GM11168 (cell line): Measurements from ENCODE around the gene ACOT7.

Experiments
- in situ Hi-C: fragments of 300-500 bp; cut with MboI; formaldehyde crosslinking; loops from one replicate; pipeline ENCODE4 v1.12.0; 2022; ENCODE audit warnings: low sequenced_read_pairs; ENCODE audit not compliant: unreplicated experiment

The ACOT7 gene

GRCh38 chr1:6274622-6275139, 118.9 kb downstream of the ACOT7 start:
- in situ Hi-C loops: no loop called here

DNA sequence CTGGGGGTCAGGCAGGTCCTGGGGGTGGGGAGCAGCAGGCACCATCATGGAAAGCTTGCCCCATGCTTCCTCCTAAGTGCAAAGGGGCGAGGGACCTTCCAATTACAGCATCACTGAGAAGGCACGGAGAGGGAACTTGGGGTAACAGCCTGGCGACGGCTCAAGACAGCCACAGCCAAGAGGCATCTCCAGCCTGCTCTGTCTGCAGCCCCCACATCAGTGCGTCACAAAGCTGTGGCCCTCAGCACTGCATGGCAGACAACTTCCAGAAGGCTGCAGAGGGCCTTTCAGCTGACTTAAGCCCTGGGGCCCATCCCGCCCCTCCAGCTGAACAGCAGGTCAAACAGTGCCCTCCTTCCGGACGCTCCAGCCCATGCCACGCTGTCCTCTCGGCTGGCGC, 119.5 kb downstream of the ACOT7 start:
- in situ Hi-C loops: no loop called here

- in situ Hi-C loops: no loop called here
Measured at GRCh38 chr1:6273380-6273891, 120.1 kb downstream of the ACOT7 start.

GRCh38 chr1:6272868-6273267, 120.7 kb downstream of the ACOT7 start:
- in situ Hi-C loops: no loop called here

DNA sequence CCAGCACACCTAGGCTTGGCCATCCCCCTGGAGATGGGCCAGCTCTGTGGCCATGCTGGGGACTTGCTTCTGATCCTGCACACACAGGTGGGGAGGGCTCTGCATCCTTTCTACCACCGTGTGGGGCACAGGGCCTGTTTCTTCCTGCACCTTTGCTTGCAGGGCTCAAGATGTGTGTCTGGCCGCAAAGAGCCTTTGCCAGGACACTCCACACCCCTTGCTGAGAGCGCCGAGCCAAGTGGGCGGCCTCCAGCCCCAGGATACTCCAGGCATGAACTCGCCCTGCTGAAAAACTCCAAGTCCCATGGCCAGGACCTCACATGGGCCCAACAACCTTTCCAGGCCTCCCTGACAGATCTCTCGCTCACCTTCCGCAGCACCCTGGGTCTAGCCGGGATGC, 121.1 kb downstream of the ACOT7 start:
- in situ Hi-C loops: no loop called here

DNA sequence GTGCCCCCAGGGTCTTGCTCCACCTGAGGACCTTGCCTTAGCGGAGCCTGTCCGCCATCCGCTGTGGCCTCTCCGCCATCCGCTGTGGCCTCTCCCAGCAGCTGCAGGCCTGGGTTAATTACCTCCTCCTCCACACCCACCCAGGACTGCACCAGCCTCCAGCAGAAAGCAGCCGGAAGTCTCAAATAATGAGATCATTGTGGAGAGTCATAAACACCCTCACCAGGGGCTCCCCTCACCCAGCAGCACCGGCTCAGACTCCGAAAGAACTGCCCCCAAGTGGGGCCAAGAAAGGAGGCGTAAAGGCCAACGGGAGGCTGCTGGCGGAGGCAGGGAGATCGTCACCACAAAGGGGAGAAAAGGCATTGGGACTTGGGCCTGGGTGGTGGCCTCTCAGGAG, 122.0 kb downstream of the ACOT7 start:
- in situ Hi-C loops: no loop called here

- in situ Hi-C loops: no loop called here
Measured at GRCh38 chr1:6271006-6271405, 122.6 kb downstream of the ACOT7 start.

GRCh38 chr1:6270401-6270800, 123.2 kb downstream of the ACOT7 start:
- in situ Hi-C loops: no loop called here

DNA sequence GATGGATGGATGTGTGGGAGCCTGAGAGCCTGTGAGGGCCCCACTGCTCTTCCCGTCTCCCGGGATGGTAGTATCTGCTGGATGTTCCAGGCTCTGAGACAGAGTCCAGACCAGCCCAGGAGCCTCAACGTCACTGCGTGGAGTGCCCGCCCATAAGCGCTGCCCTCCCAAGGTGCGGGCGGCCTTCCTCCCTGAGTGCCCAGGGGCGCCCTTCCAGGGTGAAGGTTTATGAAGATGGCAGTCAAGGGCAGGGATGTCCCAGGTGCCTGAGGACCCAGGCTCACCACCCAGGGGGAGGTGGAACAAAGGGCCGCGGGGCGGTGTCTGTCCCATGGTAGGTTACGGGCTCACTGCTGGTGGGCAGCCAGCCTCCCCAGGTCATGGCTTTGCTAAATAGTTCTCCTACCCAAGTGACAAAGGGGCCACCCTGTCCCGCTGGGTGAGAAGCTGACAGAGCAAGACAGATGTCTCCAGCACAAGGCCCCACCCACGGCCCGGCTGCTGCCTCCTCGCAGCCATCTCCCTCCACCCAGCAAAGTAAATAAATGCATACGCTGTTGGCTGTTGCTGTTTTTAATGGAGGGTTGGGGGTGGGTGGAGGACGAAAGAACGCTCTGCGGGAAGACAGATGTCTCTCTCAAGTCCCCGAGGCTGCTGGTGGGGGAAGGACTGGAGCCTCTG, 123.7 kb downstream of the ACOT7 start:
- in situ Hi-C loops: no loop called here

DNA sequence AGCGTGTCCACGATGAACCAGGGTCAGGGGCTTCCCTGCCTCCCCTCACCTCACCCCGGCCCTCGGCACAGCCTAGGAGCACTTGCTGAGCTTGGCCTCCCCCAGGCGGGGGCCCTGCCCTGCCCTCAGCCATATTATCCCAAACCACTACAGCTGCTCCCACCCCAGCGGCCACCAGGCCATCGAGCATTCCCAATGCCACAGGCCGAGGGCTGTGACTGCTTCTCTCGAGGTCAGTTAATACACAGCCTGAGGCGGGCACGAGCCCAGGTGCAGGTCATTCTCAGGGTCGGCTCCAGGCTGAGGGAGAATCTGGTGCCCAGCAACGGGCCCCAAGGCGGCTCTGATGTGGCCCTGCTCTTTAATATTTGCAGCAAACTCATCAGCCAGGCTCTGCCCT, 124.3 kb downstream of the ACOT7 start:
- in situ Hi-C loops: no loop called here

GRCh38 chr1:6268415-6268814, 125.2 kb downstream of the ACOT7 start:
- in situ Hi-C loops: no loop called here

DNA sequence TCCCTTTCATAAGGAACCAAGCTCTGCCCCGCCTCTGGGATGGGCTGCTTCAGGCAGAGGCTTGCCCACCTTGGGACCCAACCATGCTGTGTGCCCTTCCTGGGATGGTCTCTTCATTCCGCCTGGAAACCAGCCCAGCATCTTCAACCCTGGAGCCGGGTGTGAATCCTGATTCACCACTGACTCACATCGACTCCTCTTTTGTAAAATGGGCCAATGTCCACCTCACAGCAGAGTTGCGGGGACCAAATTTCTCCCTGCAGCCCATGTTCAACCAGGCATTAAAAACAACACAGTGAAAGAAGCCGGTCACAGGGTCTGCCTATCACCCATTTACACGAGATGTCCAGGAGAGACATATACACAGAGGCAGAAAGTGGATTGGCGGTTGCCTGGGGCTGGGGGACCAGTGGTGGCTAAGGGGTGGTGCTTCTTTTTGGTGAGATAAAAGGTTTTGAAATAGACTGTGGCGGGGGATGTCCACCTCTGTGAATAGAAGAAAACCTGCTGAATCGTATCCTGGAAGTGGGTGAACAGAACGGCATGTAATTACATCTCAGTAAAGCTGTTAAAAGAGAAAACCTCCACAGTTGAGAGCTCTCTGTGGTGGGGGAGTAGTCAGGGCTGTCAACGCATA, 125.8 kb downstream of the ACOT7 start:
- in situ Hi-C loops: no loop called here

DNA sequence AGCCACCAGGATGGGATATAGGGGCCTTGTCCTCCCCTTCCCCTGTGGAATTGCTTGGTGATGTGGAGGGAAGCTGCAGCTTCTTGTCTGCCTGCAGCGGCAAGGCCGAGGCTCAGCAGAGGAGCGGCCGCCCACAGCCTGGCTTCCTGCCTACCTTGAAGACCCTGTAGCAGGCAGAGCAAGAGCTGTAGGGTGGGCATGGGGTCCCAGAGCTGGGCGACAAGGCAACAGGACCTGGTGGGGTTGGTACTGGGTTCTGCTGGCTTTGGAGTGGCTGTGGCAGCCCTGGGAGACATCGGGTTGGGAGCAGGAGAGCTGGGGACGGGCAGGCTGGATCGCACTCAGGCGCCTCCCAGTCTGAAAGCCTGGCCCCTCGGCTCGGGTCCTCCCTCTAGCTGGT, 126.9 kb downstream of the ACOT7 start:
- in situ Hi-C loops: no loop called here

DNA sequence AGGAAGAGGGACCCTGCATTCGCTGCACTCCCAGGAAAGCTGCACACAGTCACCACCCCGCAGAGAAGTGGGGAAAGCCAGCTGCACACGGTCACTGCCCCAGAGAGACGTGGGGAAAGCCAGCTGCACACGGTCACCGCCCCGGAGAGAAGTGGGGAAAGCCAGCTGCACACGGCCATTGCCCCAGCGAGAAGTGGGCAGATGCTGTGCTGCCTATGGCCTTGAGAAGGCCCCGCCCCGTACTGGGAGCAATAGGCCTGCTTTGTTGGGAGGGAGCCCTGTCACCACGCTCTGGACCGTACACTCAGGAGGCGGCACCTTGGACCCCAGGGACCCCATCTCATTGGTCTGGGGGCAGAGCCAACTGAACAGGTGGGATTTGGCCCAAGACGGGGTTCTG, 128.4 kb downstream of the ACOT7 start:
- in situ Hi-C loops: no loop called here

DNA sequence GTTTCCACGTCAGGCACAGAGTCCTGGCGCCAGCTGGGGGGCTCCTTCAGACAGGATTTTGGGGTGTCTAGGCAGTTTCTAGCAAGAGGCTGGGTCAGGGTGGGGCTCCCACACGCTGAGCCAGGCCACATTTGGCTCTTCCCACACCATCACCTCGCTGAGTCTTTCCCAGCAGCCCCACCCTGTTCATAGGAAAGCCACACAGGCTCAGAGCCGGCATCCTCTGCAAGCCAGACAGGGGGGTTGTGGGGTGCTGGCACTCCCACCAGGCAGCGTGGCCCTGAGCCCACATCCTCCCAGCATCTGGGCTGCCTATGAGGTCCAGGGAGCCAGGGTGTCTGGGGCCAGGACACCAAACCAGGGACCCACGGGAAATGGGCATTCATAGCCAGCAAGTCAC, 129.9 kb downstream of the ACOT7 start:
- in situ Hi-C loops: no loop called here

DNA sequence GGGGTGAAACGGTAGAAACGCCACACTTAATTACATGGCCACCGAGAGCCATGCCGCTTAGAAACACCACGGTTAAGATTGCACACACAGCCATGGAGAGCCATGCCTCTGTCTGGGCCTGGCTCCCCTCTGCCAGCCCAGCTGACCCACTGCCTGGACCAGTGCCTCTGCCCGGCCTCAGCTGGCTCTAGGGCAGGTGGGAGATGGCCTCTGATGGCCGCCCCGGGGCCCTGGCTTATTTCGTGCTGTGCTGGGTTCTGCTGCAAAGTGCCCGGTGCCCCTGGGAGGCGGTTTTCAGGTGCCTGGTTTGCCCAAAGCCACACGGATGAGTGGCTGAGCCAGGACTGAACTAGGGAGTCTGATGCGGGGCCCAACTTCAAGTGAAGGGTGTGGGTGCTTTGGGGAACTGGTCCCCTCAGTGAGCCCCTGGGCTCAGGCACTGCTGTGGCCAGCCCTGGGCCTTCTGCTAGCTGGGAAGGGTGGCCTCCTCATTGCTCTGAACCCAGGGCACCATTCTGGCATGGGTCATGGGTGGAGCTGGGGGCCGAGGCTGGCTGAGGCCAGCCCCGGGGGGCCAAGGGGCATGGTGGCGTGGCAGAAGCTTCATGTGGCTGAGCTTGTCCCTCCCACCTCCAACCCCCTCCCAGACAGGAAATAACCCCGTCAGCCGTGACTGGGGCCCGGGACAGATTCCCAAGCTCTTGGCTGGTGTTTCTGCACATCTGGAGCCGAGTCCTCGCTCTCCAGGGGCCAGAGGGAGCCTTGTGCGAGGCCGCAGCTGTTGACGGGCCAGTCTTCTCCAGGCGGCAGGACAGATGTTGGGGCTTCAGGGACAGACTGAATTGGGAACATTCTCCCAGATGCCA, 130.8 kb downstream of the ACOT7 start:
- in situ Hi-C loops: no loop called here

DNA sequence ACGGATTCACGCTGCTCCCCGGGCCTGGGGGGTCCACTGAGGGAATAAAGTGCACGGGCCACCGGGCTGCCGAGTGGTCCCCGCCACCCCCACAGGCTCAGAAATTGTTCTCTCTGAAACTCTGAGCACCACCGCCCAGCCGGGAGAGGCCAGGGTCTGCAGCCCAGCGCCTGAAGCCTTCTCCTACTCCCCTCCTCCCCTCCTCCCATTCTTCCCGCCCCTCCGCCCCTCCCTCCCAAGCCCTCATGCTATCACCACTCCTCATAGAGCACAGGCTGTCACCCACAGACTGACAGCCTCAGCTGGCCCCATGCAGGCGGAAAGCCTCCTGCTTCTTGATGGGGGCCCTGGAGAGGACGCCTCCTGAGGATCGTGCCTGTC, 132.0 kb downstream of the ACOT7 start:
- in situ Hi-C loops: no loop called here

GRCh38 chr1:6260961-6261614, 132.5 kb downstream of the ACOT7 start, which contains the start of gene GPR153:
Gene GPR153, minus strand, starts transcription at chr1:6261098. Its CDS starts 6,193 bp downstream, at chr1:6254905.
- in situ Hi-C loops: no loop called here

DNA sequence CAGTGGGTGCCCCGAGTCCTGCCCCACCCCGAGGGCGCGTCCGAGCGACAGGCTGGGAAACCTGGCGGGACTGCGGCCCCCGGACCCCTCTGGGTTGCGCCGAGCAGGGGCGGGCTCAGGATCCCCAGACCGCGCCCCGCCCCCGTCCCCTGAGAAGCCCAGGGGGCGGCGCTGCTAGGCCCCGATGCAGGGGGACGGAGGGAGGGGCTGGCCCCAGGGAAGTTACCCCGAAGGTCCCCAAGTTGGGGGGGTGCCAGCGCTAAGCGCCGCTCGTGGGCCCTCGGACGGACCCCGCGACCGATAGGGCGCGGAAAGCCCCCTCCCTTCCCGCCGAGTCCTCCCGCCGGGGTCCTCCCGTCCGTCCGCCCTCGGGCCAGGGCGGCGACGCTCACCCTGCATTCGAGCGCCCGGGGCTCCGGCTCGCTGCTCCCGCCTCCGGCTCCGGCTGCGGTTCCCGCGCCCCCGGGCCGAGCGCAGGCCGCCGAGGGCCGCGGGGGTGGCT, 133.1 kb downstream of the ACOT7 start:
- in situ Hi-C loops: no loop called here
